Choroid plexus epithelial cell (primary cell): Measurements from ENCODE around the gene PTPRK.
"Not testable (repeated sequence)": the region's sequence is repeated elsewhere in the genome, so short reads cannot be mapped to it uniquely, and the experiment has no call there.

Source experiments
- DNase-seq: peaks from one replicate; pipeline ENCODE4 v3.0.0-alpha.2; 2010; ENCODE audit warnings: low read depth
- H3K4me3 ChIP-seq: 2 replicates; pipeline ENCODE4 v1.5.1; 2011; ENCODE audit warnings: low read depth, mild to moderate bottlenecking, control low read depth, low read length, moderate library complexity
- CTCF ChIP-seq: conservative IDR thresholded peaks from 2 replicates; pipeline ENCODE4 v1.5.1; 2011; ENCODE audit warnings: low read depth, mild to moderate bottlenecking, control low read depth, inconsistent platforms, low read length, moderate library complexity

PTPRK gene

GRCh38 chr6:127998985-127999384 is 521.4 kb downstream of the PTPRK start:
- no peak for DNase-seq
- no peak for TF ChIP-seq CTCF
- H3K4me3 ChIP-seq: no peak overlapping the region

- no peak for TF ChIP-seq CTCF
- H3K4me3 ChIP-seq: no peak overlapping the region
- no peak for DNase-seq
These were observed 522.8 kb downstream of the PTPRK start for GRCh38 chr6:127997496-127998164.

GRCh38 chr6:127996925-127997324 is 523.5 kb downstream of the PTPRK start:
- TF ChIP-seq CTCF: no peak
- no peak overlapping the region for H3K4me3 ChIP-seq
- DNase-seq: no peak

- DNase-seq: no peak
- TF ChIP-seq CTCF: no peak
- no peak overlapping the region for H3K4me3 ChIP-seq
These were observed 528.3 kb downstream of the PTPRK start for GRCh38 chr6:127992144-127992543.

- no peak overlapping the region for H3K4me3 ChIP-seq
- TF ChIP-seq CTCF: no peak
- DNase-seq: no peak
These were observed 530.3 kb downstream of the PTPRK start for GRCh38 chr6:127990074-127990473.

GRCh38 chr6:127980996-127981395 is 539.4 kb downstream of the PTPRK start:
- no peak for TF ChIP-seq CTCF
- no peak overlapping the region for H3K4me3 ChIP-seq
- DNase-seq: no peak

- not testable (repeated sequence) for H3K4me3 ChIP-seq, DNase-seq
These were observed 542.2 kb downstream of the PTPRK start for GRCh38 chr6:127978185-127978584.

GRCh38 chr6:127976796-127977195 is 543.6 kb downstream of the PTPRK start:
- TF ChIP-seq CTCF: no peak
- H3K4me3 ChIP-seq: no peak overlapping the region
- no peak for DNase-seq
